Sigmoid colon (tissue), 4 donors: ENCODE measurements around the gene ERRFI1.

Experiments used
- EP300 ChIP-seq, 4 donors: sonication (generic); formaldehyde crosslinking; IDR thresholded peaks; one replicate each; pipeline ENCODE4 v1.6.1; 2017; ENCODE audit warnings: antibody characterized with exemption in 4 of 4
- POLR2A ChIP-seq, 2 donors: fragments of 450-650 bp; IDR thresholded peaks; one replicate each; pipeline ENCODE4 v1.6.1; 2016; ENCODE audit warnings: antibody characterized with exemption in 2 of 2, mild to moderate bottlenecking in 2 of 2, moderate library complexity in 2 of 2
- POLR2AphosphoS5 ChIP-seq, 4 donors: sonication (generic); formaldehyde crosslinking; IDR thresholded peaks; one replicate each; pipeline ENCODE4 v1.6.1; 2017; ENCODE audit warnings: antibody characterized with exemption in 4 of 4
- TF ChIP-seq, protein P1 (sequence below), 4 experiments: fragments of 450-650 bp in 3 of 4; fragments of 200-600 bp in 1 of 4; IDR thresholded peaks; one replicate each; pipeline ENCODE4 v1.5.1; 2016 to 2019; ENCODE audit warnings: antibody characterized with exemption in 4 of 4, mild to moderate bottlenecking in 3 of 4, moderate library complexity in 2 of 4

DNA sequence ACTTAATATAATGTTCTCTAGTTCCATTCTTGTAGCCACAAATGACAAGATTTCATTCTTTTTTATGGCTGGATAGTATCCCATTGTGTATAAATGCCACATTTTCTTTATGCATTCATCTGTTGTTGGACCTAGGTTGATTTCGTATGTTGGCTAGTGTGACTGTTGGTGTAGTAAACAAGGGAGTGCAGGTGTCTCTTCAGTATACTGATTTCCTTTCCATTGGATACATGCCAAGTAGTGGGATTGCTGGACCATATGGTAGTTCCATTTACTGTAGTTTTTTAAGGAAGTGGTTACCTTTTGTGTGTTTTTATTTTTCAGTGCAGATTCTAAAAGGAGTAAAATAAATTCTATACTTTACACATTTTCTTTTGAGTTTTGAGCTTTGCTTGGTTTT, 58.9 kb downstream of the ERRFI1 start:
- TF ChIP-seq POLR2A (IDR thresholded peaks at IDR 0.05) (no peak), EP300 (IDR thresholded peaks at IDR 0.05) (no peak), POLR2AphosphoS5 (IDR thresholded peaks at IDR 0.05) (no peak)
- TF ChIP-seq, protein P1, sequence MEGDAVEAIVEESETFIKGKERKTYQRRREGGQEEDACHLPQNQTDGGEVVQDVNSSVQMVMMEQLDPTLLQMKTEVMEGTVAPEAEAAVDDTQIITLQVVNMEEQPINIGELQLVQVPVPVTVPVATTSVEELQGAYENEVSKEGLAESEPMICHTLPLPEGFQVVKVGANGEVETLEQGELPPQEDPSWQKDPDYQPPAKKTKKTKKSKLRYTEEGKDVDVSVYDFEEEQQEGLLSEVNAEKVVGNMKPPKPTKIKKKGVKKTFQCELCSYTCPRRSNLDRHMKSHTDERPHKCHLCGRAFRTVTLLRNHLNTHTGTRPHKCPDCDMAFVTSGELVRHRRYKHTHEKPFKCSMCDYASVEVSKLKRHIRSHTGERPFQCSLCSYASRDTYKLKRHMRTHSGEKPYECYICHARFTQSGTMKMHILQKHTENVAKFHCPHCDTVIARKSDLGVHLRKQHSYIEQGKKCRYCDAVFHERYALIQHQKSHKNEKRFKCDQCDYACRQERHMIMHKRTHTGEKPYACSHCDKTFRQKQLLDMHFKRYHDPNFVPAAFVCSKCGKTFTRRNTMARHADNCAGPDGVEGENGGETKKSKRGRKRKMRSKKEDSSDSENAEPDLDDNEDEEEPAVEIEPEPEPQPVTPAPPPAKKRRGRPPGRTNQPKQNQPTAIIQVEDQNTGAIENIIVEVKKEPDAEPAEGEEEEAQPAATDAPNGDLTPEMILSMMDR (IDR thresholded peaks at IDR 0.05), result no peak
